NCI-H2081 treated with DMSO at 0.1 percent for 48 hours (cell line): Measurements from ENCODE around the gene LYPD6.
"Not testable (repeated sequence)": the region's sequence is repeated elsewhere in the genome, so short reads cannot be mapped to it uniquely, and the experiment has no call there.

Source experiments
- DNase-seq: peaks from one replicate; lab custom pipeline; 2025; lab: John Stamatoyannopoulos, UW

LYPD6 gene

DNA sequence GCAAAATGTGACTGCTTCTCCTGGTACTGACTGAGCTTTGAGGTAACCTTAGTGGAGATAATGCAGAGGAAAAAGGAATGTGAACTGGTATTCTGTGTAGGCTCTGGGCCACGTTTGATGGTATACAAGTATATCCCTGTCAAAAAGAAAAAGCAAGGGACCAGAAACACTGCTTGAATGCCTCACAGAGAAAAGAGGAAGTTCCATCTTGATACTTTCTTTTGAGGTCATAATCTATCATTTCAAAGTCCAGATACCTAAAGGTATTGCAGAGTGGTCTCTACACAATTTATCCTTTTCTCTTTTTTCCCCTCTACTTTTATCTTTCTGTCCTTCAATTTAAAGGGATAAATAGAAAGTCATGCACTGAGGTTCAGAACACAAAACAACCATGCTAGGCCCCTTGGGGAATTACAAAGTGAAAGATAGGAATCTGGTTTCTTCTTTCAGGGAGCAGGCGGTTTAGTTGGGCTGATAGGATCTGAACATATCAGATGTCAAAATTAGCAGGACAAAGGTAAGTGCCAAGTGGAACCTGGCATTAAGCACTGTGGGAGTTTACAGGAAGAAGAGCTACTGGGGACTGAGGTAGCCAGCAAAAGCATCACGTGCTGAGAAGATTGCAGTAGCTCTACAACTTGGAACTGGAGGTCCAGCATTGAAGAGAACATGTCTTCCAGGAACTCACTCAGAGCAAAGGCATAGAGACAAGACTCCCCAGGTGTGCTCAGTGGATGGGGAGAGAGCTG is 121.2 kb downstream of the LYPD6 start:
- DNase-seq, result no peak

- DNase-seq, result no peak
Observed at GRCh38 chr2:149456285-149456684, 125.9 kb downstream of the LYPD6 start.

- DNase-seq, result no peak
Observed at GRCh38 chr2:149458502-149458901, 128.1 kb downstream of the LYPD6 start.

- DNase-seq, result no peak
Observed at GRCh38 chr2:149463328-149464002, 133.1 kb downstream of the LYPD6 start.

DNA sequence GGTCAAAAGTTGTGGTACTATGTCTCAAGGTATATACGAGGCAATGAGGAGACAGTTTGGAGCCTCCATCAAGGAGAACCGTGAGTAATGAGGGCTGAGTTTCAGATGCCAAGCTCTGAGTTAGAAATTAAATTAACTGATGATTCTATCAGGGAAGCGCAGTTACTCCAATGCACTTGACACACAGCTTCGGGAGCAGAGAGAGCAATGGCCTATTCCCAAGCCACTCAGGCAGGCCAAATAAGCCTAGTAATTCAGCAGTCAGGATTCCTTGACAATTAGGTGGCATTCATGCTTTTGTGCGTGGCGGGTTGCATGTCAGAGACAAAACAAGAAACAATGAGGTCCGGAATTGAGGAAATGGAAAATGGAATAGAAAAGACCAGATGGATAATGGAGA is 134.0 kb downstream of the LYPD6 start:
- DNase-seq, result no peak

DNA sequence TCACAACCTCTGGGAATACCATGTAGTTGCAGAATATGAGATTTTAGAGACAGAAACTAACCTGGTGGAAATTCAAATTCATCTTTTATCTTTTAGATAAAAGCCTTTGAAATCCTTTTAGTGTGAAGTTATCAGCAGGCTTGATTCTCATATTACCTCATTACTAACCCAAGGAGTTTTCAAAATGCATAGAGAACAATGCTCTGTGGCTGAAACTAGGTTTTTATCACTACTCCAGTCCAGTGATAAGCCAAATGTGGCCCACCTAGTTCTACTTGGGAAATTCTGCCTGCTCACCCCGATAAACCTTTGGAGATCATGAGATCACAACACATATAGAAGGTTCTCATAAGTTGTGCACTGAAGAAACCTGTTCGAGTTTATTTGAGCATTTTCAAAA is 135.5 kb downstream of the LYPD6 start:
- DNase-seq, result no peak

DNA sequence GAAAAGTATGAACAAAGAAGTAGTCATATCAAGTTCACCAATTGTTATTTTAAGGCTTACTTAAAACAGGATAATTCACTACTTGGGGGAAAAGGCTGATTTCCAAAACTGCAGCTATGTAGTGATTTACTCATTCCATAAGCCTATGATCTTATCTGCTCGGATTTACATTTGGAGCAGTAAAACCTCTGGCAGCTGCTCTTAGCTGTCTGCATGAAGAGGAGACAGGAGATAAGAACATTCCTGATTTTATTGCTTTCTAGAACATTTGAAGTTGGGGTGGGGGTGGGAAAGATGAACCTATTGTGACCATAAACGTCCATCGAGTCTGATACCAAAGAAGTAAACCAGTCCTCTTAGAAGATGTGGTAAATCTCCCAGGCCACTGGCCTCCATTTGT is 136.2 kb downstream of the LYPD6 start:
- no peak for DNase-seq

GRCh38 chr2:149467436-149467835 is 137.0 kb downstream of the LYPD6 start:
- DNase-seq, result no peak

DNA sequence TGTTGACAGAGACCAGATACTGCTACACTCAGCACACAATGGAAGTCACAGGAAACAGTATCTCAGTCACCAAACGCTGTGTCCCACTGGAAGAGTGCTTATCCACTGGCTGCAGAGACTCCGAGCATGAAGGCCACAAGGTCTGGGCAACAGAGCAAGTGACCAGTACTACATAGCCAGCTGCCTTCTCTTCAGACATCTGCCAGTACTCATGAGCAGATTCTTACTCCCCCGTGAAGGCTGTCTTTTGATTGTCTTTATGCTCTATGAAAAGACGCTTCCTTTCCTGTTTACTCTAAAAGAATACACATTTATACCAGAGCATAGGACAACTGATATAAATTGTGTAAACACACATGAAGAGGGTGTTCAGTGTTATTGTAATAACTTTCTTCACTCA is 138.2 kb downstream of the LYPD6 start:
- no peak for DNase-seq

- DNase-seq, result no peak
Observed at GRCh38 chr2:149470046-149470445, 139.7 kb downstream of the LYPD6 start.

- no peak for DNase-seq
Observed at GRCh38 chr2:149472413-149472812, 142.0 kb downstream of the LYPD6 start.

DNA sequence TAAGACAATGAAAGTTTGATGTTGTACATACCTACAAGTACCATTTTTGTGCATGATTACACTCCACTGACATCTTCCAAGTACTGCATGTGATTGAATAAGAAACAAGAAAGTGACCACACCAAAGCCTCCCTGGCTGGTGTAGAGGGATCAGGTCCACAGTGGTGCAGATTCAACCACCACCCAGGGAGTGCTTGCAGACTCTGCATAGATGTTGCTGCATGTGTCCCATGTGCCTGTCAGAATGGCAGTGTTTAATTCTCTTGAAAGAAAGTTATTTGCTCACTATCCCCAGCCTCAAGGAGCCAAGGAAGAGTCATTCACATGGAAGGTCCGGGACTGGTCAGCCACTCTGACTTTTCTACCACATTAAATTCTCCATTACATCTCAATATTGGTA is 142.7 kb downstream of the LYPD6 start:
- no peak for DNase-seq

GRCh38 chr2:149473521-149473920 is 143.1 kb downstream of the LYPD6 start:
- DNase-seq, result no peak

DNA sequence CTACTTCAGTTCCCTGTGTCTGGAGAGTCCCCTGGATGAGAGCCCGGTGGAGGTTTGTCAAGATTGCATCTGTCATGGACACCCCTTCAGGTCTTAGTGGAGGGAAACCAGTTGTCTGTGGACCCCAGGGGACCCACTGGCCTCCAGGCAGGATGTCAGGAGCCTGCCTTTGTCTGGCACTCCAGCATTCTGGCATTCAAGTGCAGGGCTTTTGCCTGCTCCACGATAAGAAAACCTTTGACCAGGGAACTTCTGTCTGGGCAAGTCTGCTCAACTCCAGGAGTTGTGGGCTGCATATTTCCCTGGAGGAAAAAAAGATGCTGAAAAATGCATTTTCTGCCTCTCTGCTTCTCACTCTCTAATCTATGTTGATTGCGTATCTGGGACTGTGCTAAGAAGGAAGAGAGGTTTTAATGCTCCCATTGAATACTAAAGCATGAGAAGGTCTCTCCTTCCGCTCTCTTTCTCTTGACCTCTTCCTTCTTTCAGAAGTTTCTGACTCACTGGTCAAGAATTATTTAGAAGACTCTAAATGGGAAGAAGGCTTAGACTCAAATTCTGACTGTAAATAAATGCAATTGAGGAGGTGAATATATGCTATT is 152.7 kb downstream of the LYPD6 start:
- no peak for DNase-seq

- no peak for DNase-seq
Observed at GRCh38 chr2:149486664-149487063, 156.3 kb downstream of the LYPD6 start.

DNA sequence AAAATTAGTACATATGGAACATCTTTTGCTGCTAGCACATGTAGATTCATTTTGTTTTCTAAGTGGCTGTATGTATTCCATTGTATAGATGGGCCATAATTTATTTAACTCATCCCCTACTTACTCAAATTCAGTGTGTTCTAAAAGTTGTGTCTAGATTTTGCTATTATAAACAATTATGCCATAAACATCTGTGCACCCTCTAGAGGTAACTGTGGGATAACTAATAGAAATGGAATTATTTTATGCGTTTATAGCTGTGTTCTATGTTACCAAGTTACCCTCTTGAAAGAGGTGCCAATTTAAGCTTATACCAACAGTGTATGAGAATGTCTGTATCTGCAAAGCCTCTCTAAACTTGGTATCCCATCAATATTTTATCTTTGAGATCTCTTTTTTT is 156.8 kb downstream of the LYPD6 start:
- DNase-seq, result no peak

- no peak for DNase-seq
Observed at GRCh38 chr2:149488706-149489440, 158.5 kb downstream of the LYPD6 start.

- no peak for DNase-seq
Observed at GRCh38 chr2:149489452-149489851, 159.1 kb downstream of the LYPD6 start.

GRCh38 chr2:149490296-149490695 is 159.9 kb downstream of the LYPD6 start:
- no peak for DNase-seq

DNA sequence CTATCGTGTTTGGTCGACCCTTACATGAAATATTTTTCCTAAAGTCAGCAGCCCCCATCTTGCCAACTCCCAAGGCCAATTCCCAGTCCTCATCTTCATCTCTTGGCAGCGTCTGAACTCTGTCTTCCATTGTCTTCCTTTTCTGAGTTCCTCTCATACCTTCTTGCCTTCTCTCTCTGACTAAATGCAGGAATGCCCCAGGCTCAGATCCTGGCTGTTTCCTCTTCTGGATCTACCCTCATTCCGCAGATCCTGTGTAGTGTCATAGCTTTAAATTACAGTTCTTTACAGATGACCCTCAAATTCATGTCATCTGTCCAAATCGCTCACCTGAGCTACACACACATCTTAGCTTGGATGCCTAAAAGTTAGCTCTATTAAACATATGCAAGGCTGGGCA is 162.5 kb downstream of the LYPD6 start:
- DNase-seq, result no peak

- not testable (repeated sequence) for DNase-seq
Observed at GRCh38 chr2:149499204-149499603, 168.8 kb downstream of the LYPD6 start.

DNA sequence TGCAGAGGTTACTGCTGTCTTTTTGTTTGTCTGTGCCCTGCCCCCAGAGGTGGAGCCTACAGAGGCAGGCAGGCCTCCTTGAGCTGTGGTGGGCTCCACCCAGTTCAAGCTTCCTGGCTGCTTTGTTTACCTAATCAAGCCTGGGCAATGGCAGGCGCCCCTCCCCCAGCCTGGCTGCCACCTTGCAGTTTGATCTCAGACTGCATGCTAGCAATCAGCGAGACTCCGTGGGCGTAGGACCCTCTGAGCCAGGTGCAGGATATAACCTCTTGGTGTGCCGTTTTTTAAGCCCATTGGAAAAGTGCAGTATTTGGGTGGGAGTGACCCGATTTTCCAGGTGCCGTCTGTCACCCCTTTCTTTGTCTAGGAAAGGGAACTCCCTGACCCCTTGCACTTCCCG is 176.4 kb downstream of the LYPD6 start:
- not testable (repeated sequence) for DNase-seq

GRCh38 chr2:149507974-149508373 is 177.6 kb downstream of the LYPD6 start:
- no peak for DNase-seq
